Stomach (tissue), 4 donors: ENCODE measurements around the gene NPTN.

Source experiments
- CTCF ChIP-seq, 7 experiments: fragments of 450-650 bp in 4 of 7; fragments of 200-600 bp in 3 of 7; sonication (generic) in 3 of 7; IDR thresholded peaks; one replicate each; pipeline ENCODE4 v1.5.1; 2016 to 2019; ENCODE audit warnings: antibody characterized with exemption in 7 of 7, control low read depth in 2 of 7, mild to moderate bottlenecking in 1 of 7
- POLR2A ChIP-seq, 4 donors: fragments of 450-650 bp; IDR thresholded peaks; one replicate each; pipeline ENCODE4 v1.6.1; 2016; ENCODE audit warnings: antibody characterized with exemption in 4 of 4, control low read depth in 2 of 4, mild to moderate bottlenecking in 1 of 4, moderate library complexity in 1 of 4

GRCh38 chr15:73637527-73637926 lies 4.3 kb upstream of the NPTN start:
- TF ChIP-seq CTCF (IDR thresholded peaks at IDR 0.05), result no peak
- TF ChIP-seq POLR2A (IDR thresholded peaks at IDR 0.05), result no peak
